Hematopoietic multipotent progenitor cell (in vitro differentiated cells): Measurements from ENCODE around the gene PIP5KL1. TPM values are rescaled to one million over a fixed set of nuclear protein-coding genes. Genes with fewer than 3 reads are reported as not detected.

Experiments
- DNase-seq, 3 donors: peaks; one replicate each; pipeline ENCODE4 v3.0.0-alpha.2; 2011 to 2015; ENCODE audit warnings: low read depth in 2 of 3, low spot score in 2 of 3
- total RNA-seq: library from RNA; depleted of rRNA; stranded (reverse); fragments of >200 nt; gene quantifications from one replicate; pipeline ENCODE4 v1.2.3, GENCODE V29; 2012

The PIP5KL1 gene
- total RNA-seq, 1 donor = 0.27 TPM

DNA sequence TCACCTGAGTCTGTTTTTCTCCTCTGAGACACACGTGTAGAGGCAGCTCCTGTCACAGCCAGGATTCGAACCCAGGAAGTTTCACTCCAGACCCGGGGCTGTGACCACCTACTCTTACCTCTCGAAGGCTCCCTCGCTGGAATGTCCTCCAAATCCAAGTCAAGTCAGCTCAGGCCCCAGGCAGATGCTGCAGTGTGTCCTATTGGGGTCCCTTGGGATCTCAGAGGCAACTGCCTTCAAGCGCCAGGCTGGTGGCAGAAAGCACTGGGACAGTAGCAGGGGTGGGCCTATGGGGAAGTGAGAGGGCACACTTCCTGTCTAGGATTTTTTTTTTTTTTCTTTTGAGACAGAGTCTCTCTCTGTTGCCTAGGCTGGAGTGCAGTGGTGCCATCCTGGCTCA is 13.0 kb downstream of the PIP5KL1 start:
- no peak for DNase-seq

DNA sequence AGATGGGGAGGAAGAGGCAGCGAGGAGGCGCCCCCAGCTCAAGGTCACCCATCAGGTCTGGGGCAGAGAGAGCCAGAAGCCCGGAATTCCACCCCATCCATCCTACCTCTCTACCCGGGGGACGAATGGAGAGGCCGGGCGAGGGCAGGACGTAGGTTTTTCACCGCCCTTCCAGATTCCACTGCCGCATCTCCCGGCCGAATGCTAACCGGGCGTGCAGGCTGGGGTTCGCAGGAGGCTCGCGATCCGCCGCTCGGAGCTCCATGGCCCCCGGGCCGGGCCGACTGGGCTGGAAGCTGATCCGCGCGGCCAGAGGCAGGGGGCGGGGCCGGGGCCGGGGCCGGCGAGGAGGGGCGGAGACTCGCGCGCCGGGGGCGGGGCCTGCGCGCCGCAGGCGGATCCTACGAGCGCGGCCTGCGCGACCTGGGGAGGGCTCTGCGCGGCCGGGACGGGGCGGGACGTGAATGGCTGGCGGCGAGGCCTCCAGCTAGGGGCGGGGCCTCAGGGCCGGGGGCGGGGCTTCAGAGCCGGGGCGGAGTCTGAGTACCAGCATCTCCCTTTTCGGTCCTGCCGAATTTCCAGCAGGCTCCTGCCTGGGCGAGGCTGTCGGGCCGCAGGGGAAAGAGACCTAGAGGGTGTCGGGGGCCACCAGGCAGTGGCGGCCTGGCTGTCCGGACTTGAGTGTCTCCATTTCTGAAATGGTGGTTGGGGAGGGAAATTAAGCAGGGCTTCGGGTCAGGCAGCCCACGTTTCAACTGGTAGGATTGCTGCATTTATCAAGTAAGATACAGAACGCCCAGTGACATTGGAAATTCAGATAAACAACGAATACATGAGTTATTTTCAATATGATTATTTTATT is 13.6 kb downstream of the PIP5KL1 start, which contains the start of gene ST6GALNAC4:
TSS of gene ST6GALNAC4 (minus strand) at position 322 of the 862 bp plus-strand sequence. CDS start 622 bp downstream, outside the sequence.
- peak; percentile 88 to 91 (median 90) for DNase-seq

DNA sequence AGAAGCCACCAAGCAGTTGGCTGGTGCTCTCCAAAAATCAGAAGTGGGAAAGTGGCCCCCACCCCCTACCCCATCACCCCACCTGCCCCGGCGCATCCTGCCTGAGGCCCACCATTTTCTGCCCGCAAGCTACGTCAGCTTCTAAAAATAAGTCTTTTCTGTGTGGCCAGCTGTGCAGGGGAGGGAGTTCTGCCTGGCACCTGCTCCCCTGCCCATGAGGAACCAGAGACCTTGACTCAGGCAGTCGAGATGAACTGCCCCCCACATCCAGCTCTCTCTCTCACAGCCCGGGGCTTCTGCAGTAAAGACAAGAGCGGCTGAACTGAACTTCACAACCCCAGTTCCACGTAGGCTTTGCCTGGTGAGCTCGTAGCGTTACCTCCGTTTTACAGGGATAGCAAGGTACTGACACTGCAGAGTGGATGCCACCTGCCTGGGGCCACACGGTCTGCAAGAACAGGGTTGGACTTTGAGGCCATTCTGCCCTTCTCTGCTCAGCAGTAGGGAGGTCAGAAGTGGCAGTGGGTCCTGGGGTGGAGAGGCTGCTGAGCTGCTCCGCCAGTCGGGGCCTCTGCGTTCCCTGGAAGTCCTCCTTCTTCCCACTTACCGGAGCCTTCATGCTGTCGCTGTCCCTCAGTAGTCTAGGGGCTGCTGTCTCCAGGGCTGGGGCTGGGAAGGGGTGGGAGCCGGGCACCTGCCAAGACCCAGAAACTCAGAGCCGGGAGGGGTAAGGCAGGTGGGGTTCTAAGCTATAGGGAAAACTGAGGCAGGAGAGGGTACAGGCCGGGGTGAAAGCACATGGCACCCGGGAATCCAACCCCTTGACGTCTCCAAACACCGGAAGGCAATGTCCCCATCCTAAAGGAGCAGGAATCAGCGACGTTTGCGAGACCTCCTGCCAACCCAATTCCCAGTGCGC is 14.5 kb downstream of the PIP5KL1 start:
- DNase-seq = peak in 2 of 3 donors; percentile 83 to 95

- DNase-seq = no peak
These were observed 15.2 kb downstream of the PIP5KL1 start for GRCh38 chr9:127915325-127915752.

DNA sequence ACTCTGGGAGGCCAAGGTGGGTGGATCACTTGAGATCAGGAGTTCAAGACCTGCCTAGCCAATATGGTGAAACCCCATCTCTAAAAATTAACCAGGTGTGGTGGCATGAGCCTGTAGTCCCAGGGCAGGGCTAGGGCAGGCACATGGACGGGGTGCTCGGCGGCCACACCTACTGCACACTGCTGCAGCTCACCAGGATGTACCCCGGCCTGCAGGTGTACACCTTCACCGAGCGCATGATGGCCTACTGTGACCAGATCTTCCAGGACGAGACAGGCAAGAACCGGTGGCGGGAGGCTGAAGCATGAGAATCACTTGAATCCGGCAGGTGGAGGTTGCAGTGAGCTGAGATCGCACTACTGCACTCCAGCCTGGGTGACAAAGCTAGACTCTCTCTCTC is 16.9 kb downstream of the PIP5KL1 start:
- no peak for DNase-seq

GRCh38 chr9:127912882-127913281 is 17.7 kb downstream of the PIP5KL1 start:
- DNase-seq = no peak

GRCh38 chr9:127912296-127912695 is 18.3 kb downstream of the PIP5KL1 start:
- DNase-seq = no peak

GRCh38 chr9:127910613-127911205 is 19.9 kb downstream of the PIP5KL1 start:
- peak in 1 of 3 donors; percentile 34 for DNase-seq

DNA sequence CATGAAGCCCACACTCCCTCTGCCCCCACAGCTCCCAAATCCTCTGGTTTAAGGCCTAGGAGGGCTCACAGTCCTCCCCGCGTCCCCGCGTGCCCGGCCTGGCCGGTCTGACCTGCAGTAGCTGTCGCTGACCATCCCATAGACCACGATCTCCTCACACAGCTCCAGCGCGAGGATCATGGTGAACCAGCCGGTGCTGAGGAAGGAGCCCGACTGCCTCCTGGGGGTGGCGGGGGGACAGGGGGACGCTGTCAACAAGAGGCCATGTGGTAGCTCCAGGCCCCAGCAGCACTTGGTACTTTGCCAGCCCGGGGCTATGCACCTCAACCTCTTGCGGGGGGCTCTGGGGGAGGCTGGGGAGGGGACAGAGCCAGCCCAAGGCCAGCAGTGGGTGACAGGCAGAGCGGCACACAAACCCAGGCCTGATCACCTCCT is 20.7 kb downstream of the PIP5KL1 start:
- no peak for DNase-seq

GRCh38 chr9:127908660-127908926 is 22.0 kb downstream of the PIP5KL1 start:
- DNase-seq = no peak

GRCh38 chr9:127907867-127908659 is 22.5 kb downstream of the PIP5KL1 start:
- no peak for DNase-seq

- no peak for DNase-seq
These were observed 24.8 kb downstream of the PIP5KL1 start for GRCh38 chr9:127905788-127906191.

DNA sequence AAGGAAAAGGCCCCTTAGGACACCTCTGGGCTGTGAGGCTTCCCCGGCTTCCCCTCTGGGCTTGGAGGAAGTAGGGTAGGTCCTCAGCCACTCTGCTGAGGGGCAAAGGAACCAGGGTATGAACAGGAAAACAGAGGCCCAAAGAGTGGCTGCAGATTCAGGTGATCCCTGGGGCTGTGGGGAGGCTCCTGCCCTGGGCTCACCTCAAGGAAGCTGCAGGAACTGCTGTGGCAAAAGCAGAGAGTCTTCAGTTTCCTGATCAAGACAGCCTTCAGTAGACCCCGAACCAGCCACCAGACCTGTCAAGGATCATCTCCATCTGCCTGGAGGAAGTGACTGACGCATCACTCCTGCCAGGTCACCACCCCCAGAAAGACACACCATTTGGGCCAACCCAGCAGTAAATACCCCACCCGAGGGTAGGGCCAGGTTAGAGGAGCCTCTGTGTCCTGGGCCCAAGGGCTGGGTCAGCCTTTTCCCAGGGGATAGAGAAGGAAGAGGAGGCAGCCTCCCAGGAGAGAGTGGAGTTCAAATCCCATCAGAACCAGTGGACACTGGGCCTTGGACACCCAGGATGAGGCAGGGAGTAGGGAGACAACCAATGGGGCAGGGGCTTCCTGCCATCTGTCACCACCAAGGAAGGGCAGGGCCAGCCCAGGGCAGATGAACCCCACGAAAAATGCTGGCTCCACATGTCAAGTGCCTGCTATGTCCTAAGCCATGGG is 25.4 kb downstream of the PIP5KL1 start:
- peak in 1 of 3 donors; percentile 33 for DNase-seq

DNA sequence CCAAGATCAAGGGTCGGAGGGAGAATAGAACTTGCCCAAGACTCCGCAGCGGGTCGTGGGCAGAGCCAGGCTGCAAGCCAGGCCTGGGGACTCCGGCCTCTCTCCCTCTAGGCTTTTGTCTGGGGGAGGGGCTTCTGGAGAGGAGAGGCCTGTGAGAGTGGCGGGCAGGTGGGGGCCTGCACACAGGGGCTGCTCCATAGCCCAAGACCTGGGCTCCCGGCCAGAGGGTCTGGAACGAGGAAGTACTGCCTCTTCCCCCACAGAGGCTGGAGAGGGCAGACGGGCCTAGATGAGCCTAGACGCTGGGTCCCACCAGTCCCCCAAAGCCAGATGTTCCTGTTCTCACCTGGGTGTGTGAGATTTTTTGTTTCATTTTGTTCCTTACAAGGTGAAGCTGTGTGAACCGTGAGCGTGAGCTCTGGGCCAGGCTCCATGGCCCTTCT is 26.0 kb downstream of the PIP5KL1 start:
- DNase-seq = peak in 2 of 3 donors; percentile 44 to 66

DNA sequence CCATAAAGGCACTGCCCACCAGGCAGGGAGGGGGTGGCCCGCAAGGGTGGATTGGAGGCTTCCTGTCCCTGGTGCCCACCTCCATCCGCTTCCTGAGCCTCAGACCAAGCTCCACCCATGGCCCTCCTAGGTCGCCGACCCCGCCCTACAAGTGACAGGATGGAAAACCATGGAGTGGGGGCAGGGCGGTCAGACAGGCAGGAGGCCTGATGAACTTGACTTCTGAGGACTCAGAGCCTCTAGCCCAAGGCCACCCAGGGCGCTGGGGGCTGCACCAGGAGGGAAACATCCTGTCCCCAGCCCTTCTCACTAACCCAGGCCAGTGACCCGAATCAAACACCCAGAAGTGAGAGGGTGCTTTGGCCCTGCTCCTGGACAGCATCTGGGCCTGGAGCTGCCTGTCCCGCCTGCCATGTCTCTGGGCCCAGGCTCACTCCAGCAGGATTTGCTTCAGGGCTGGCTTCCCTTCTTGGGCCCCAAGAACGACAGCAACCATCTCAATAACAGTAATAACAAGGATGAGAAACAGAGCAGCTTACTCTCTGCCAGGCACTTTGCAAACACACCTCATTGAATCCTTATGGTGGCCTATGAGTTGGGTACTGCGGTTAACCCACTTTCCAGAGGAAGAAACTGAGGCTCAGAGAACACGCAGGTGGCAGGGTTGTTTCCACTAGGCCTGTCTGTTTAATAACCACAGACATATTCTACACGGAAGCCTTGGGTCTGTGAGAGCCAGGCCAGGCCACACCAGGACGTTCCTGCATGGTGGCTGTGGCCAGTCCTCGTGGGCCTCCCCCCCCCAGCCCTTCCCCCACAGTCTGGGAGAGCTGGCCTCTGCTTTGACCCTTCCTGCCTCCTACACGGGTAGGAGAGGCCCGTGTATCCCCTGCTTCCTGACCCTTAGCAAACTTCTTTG is 26.8 kb downstream of the PIP5KL1 start:
- DNase-seq = peak in 1 of 3 donors; percentile 62

DNA sequence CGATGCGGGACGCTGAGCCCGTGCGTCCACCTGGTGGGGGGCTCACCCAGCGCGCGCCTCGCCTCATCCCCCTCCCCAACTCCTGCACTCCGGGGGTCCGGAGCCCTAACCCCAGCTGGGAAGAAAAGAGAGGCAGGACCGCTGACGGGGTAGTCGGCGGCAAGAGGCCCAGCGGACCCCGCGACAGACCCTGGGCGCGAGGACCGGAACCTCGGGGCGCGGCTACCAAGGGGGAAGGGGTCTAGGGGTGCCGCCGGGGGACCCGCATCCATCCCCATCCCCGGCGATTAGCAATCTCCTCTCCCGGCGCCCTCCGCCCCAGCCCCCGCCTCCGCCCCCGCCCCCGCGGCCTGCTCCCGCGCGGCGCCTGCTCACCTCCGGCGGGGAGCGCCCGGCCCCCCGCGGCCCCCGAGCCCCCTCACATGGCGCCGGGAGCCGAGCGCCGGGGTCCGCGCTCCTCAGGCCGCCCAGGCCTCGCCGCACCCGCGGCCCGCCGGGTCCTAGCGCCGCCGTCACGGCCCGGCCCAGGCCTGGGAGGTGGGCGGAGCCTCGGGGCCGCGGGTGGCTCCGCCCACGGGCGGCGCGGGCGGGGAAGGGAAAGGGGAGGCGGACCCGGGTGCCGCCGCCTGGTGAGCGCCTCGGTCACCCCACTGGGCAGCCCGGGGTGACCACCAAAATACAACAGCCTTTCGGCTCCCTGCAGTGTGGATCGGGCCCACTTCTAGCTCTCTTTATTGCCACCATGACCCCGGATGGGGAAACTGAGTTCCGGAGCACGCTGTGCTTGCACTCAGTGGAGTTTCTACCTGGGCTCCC is 31.2 kb downstream of the PIP5KL1 start, which contains the start of gene ST6GALNAC6:
TSS of gene ST6GALNAC6 (minus strand) at position 476 of the 816 bp plus-strand sequence. CDS start 1,622 bp downstream, outside the sequence.
- DNase-seq = peak in 2 of 3 donors; percentile 74 to 78

GRCh38 chr9:127898433-127899127 is 32.0 kb downstream of the PIP5KL1 start:
- DNase-seq = peak in 1 of 3 donors; percentile 39
